Lung (tissue), 12 donors: ENCODE data around the gene FLT3LG. TPM values are rescaled to one million over a fixed set of nuclear protein-coding genes. Genes with fewer than 3 reads are reported as not detected.

Experiments
- ATAC-seq: fragments of 200-7000 bp; cut with Tn5 transposase; one replicate; pipeline ENCODE4 v1.9.1; 2020; ENCODE audit warnings: moderate number of reproducible peaks; ENCODE audit not compliant: insufficient read depth, low FRiP score
- DNase-seq, 3 donors: peaks; one replicate each; pipeline ENCODE4 v3.0.0-alpha.2; 2013 to 2017
- H3K27ac ChIP-seq, 2 donors: one replicate each; pipeline ENCODE4 v1.5.1; 2013; ENCODE audit warnings: mild to moderate bottlenecking in 2 of 2, moderate library complexity in 2 of 2, control low read depth in 1 of 2, inconsistent platforms in 1 of 2, low read depth in 1 of 2, low read length in 1 of 2
- H3K27me3 ChIP-seq, 3 donors: one replicate each; pipeline ENCODE4 v1.5.1; 2013; ENCODE audit warnings: low read length in 2 of 3; ENCODE audit not compliant: control insufficient read depth in 3 of 3, insufficient read depth in 3 of 3
- H3K36me3 ChIP-seq, 4 donors: one replicate each; pipeline ENCODE4 v1.5.1; 2013; ENCODE audit warnings: low read length in 4 of 4, mild to moderate bottlenecking in 1 of 4, moderate library complexity in 1 of 4; ENCODE audit not compliant: control insufficient read depth in 4 of 4, insufficient read depth in 4 of 4
- H3K4me1 ChIP-seq, 5 donors: one replicate each; pipeline ENCODE4 v1.5.1; 2013; ENCODE audit warnings: low read length in 5 of 5, mild to moderate bottlenecking in 2 of 5, moderate library complexity in 1 of 5; ENCODE audit not compliant: control insufficient read depth in 5 of 5, insufficient read depth in 5 of 5
- H3K4me3 ChIP-seq: one replicate; pipeline ENCODE4 v1.5.1; 2013; ENCODE audit warnings: mild to moderate bottlenecking, control low read depth, moderate library complexity
- H3K9ac ChIP-seq, 2 donors: one replicate each; pipeline ENCODE4 v1.5.1; 2013; ENCODE audit warnings: low read length in 2 of 2, control low read depth in 1 of 2; ENCODE audit not compliant: insufficient read depth in 1 of 2
- H3K9me3 ChIP-seq, 4 donors: one replicate each; pipeline ENCODE4 v1.5.1; 2013; ENCODE audit warnings: low read length in 3 of 4, mild to moderate bottlenecking in 1 of 4, moderate library complexity in 1 of 4; ENCODE audit not compliant: control insufficient read depth in 4 of 4, insufficient read depth in 3 of 4
- WGBS, 2 donors: extraction: QIAGEN DNeasy Blood & Tissue Kit; methylation state at CpG; one replicate each; pipeline ENCODE4 v1.1.7; 2013; 5-methylcytosine and 5-hydroxymethylcytosine counted together
- polyA plus RNA-seq, 2 donors: library from polyadenylated mRNA; stranded (reverse); fragments of 200-250 nt; gene quantifications; one replicate each; pipeline ENCODE4 v1.2.1, GENCODE V29; 2013
- total RNA-seq, 2 donors: library from RNA; depleted of rRNA in 1 of 2; stranded (reverse); fragments of >200 nt in 1 of 2; gene quantifications; one replicate each; pipeline ENCODE4 v1.2.1, GENCODE V29; 2014 to 2021
- TF ChIP-seq, protein P1 (sequence below): IDR thresholded peaks from 2 replicates; pipeline ENCODE4 v1.5.1; 2012; ENCODE audit warnings: mild to moderate bottlenecking; ENCODE audit errors: control extremely low read depth, extremely low read depth
- donor health status: control.
- donor health status: control.
- donor health status: Bipolar disorder and iron deficiency.
- donor health status: healthy.
- donor health status: DM: yes; HTN: yes; CAD: no.

Gene FLT3LG
- total and polyA plus RNA-seq, 4 donors, result 2.9 to 15.0 (median 9.2) TPM

DNA sequence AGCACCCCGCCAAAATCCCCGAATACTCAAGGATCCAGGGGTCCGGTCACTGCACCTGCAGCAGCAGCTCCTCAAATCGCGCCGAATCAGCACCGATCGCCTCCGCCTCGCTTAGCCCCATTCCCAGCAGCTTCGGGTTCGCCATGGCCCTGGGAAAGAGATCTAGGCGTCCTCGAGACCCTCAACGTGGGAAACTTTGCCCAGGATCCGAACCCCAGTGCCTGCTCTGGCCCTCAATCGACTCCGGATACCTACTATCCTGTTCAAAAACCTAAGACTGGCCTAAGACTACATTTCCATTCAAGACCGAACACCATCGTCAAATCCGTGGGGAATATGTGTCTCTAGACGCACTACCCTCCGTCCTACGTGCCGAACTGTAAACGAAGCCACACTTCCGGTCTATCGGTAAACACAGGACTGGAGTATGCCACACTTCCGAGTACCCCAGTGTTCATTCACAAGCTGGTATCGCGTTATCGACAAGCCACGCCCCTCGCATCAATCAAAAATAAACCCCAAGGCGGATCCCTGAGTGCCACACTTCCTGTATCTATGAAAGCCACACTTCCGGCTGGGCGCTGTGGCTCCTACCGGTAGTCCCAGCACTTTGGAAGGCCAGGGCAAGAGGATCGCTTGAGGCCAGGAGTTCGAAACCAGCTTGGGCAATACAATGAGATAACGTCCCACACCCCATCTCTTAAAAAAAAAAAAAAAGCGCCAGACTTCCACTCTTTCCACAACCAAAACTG, 22.4 kb upstream of the FLT3LG start, which contains the start of gene PIH1D1:
PIH1D1 (minus strand) TSS at position 385 of the 752 bp plus-strand sequence; CDS start at position 145, 240 bp downstream.
- H3K4me1 ChIP-seq, result peaks cover 0 to 26% (median 7%) of the 10 kb centered on the region in 5 donors
- TF ChIP-seq, protein P1, sequence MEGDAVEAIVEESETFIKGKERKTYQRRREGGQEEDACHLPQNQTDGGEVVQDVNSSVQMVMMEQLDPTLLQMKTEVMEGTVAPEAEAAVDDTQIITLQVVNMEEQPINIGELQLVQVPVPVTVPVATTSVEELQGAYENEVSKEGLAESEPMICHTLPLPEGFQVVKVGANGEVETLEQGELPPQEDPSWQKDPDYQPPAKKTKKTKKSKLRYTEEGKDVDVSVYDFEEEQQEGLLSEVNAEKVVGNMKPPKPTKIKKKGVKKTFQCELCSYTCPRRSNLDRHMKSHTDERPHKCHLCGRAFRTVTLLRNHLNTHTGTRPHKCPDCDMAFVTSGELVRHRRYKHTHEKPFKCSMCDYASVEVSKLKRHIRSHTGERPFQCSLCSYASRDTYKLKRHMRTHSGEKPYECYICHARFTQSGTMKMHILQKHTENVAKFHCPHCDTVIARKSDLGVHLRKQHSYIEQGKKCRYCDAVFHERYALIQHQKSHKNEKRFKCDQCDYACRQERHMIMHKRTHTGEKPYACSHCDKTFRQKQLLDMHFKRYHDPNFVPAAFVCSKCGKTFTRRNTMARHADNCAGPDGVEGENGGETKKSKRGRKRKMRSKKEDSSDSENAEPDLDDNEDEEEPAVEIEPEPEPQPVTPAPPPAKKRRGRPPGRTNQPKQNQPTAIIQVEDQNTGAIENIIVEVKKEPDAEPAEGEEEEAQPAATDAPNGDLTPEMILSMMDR, result no peak
- WGBS, 2 donors, result 0% methylated on average over 42 of the region's 42 CpGs

DNA sequence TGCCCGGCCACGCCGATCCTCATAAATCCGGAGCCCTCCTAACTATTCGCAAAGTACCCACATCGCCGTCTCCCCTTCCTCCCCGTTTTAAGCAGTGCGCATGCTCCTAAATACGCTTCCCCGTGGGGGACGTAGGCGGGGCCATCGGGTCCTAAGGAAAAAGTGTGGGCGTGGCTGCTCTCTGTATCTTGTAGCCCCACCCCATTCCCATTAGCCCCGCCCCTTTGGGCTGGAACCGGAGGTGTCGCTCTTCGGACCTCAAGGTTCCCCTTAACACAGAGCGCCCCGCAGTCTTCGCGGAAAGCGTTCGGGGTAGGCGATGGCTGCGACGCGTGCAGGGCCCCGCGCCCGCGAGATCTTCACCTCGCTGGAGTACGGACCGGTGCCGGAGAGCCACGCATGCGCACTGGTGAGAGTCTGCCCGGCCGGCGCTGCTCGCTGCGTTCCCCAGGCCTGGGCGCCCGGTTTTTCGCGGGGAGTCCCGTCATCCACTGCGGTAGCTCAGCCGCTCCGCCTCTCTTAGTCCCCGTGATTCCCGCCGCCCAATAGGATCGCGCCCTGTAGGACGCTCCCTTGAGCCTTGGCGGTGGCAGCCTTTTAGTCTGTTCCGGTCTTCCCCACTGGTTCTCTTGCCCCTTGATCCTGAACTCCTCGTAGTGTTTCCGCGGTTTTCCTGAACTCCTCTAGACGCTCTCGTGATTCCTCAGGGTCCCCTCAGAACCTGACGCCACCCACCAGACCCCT, 20.8 kb upstream of the FLT3LG start, which contains the start of gene ALDH16A1:
ALDH16A1 (plus strand) TSS at position 213 of the 744 bp plus-strand sequence; CDS start at position 320, 107 bp downstream.
- Histone ChIP-seq H3K36me3 (peaks cover 0 to 13% (median 4%) of the 10 kb centered on the region in 4 donors), H3K4me3 (peak within 1 kb of the TSS; percentile 64), H3K27ac (peak within 1 kb of the TSS; percentile 96), H3K27me3 (no peaks in the 10 kb centered on the region), H3K9me3 (no peaks in the 10 kb centered on the region), H3K9ac (peak within 1 kb of the TSS; percentile 74 to 81), H3K4me1 (peaks cover 0 to 31% (median 5%) of the 10 kb centered on the region in 5 donors)
- ATAC-seq, result peak; percentile 91
- WGBS, 2 donors, result 0% methylated on average over 60 to 66 of the region's 66 CpGs
- peak; percentile 99 for DNase-seq
- TF ChIP-seq, protein P1, result no peak

More for the DNA sequence above, 22.4 kb upstream of the FLT3LG start, which contains the start of gene PIH1D1:
- peak within 1 kb of the TSS; percentile 83 to 97 for H3K9ac ChIP-seq
- H3K27ac ChIP-seq, result peak within 1 kb of the TSS; percentile 83 to 96
- peak within 1 kb of the TSS; percentile 67 for H3K4me3 ChIP-seq
- H3K36me3 ChIP-seq, result peaks cover 0 to 19% (median 9%) of the 10 kb centered on the region in 4 donors
- ATAC-seq (peak; percentile 78), DNase-seq (peak; percentile 98 to 100 (median 100))
- no peaks in the 10 kb centered on the region for H3K27me3 ChIP-seq
- H3K9me3 ChIP-seq, result no peaks in the 10 kb centered on the region

DNA sequence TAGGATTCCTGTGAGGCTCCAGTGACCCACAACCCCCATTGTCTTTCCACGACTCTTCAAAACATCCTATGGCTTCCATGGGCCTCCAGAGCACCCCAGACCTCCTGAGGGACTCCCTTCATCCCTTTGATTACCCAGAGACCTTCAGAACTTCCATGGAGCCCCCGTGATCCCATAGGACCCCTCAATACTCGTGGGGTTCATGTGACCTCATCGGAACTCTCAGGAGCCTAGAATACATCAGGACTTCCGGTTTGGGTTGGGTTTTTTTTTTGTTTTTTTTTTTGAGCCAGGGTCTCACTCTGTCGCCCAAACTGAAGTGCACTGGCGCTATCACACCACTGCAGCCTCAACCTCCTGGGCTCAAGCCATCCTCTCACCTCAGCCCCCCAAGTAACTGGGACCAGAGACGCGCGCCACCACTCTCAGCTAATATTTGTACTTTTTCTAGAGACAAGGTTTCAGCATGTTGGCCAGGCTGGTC, 20.2 kb upstream of the FLT3LG start:
- ATAC-seq (no peak), DNase-seq (no peak)
- no peaks in the 10 kb centered on the region for H3K27me3 ChIP-seq
- TF ChIP-seq, protein P1, result no peak
- 34 to 35% methylated on average over 10 of the region's 10 CpGs for WGBS, 2 donors
- peak overlapping the region; percentile 96 for H3K27ac ChIP-seq
- H3K4me1 ChIP-seq, result peaks cover 0 to 37% (median 8%) of the 10 kb centered on the region in 5 donors
- H3K4me3 ChIP-seq, result peak overlapping the region; percentile 48
- H3K9ac ChIP-seq, result peak overlapping the region; percentile 68 to 81
- no peaks in the 10 kb centered on the region for H3K9me3 ChIP-seq
- H3K36me3 ChIP-seq, result peaks cover 0 to 9% (median 4%) of the 10 kb centered on the region in 4 donors
